ENCODE results near the gene METTL13.

- TF ChIP-seq POLR2A (IDR thresholded peaks at IDR 0.05; ENCODE audit: low read depth, low read length) (no peak), TAF1 (IDR thresholded peaks at IDR 0.05; ENCODE audit: borderline replicate concordance, low read depth, low read length) (no peak), POLR2AphosphoS5 (IDR thresholded peaks at IDR 0.05; ENCODE audit: low read depth, low read length) (no peak)
Measured at GRCh38 chr1:171744986-171745385, 36.5 kb upstream of the METTL13 start.

All from GM12892 (cell line).